B cell (primary cell): ENCODE results near the gene GPC3. TPM values are rescaled to one million over a fixed set of nuclear protein-coding genes. Genes with fewer than 3 reads are reported as not detected.

Source experiments
- ATAC-seq: fragments of 200-7000 bp; cut with Tn5 transposase; one replicate; pipeline ENCODE4 v1.10.0; 2021; ENCODE audit warnings: low read depth, mild to moderate bottlenecking, moderate number of reproducible peaks, moderate library complexity
- CTCF ChIA-PET: fragments of 350-600 bp; sonication (Branson Sonifier 250); formaldehyde crosslinking; loops from one replicate; lab custom pipeline; 2021; ENCODE audit warnings: antibody characterized with exemption, inconsistent platforms; lab: Charles Lee
- POLR2A ChIA-PET: fragments of 350-600 bp; sonication (Branson Sonifier 250); formaldehyde crosslinking; loops from one replicate; lab custom pipeline; 2021; ENCODE audit warnings: antibody characterized with exemption; lab: Charles Lee
- DNase-seq: peaks from one replicate; pipeline ENCODE4 v3.0.0; 2013
- H2AFZ ChIP-seq: 2 replicates; pipeline ENCODE4 v1.6.1; 2012; ENCODE audit warnings: mild to moderate bottlenecking, low read depth, low read length; ENCODE audit not compliant: insufficient read depth, poor library complexity, severe bottlenecking
- H3K27ac ChIP-seq, 2 donors: 1 replicate in 1 of 2; 2 replicates in 1 of 2; pipeline ENCODE4 v1.5.1; 2012 to 2013; ENCODE audit warnings: low read length in 2 of 2, mild to moderate bottlenecking in 2 of 2, moderate library complexity in 1 of 2
- H3K27me3 ChIP-seq, 4 experiments: fragments of 200-600 bp in 1 of 4; sonication (generic) in 1 of 4; replicated peaks in 1 of 4; 1 replicate in 2 of 4; 2 replicates in 2 of 4; pipeline versions ENCODE4 v1.6.1 to v1.7.0; 2013 to 2016; ENCODE audit warnings: low read length in 3 of 4, mild to moderate bottlenecking in 2 of 4, mixed read lengths in 1 of 4, moderate library complexity in 1 of 4; ENCODE audit not compliant: insufficient read depth in 4 of 4, control insufficient read depth in 3 of 4; ENCODE audit errors: control extremely low read depth in 1 of 4
- H3K36me3 ChIP-seq, 2 experiments: replicated peaks in 1 of 2; 1 replicate in 1 of 2; 2 replicates in 1 of 2; pipeline versions ENCODE4 v1.6.1 to v1.7.1; 2013; ENCODE audit warnings: low read length in 1 of 2; ENCODE audit not compliant: insufficient read depth in 2 of 2, control insufficient read depth in 1 of 2; ENCODE audit errors: control extremely low read depth in 1 of 2, extremely low read depth in 1 of 2
- H3K4me1 ChIP-seq, 2 donors: fragments of 200-600 bp in 1 of 2; sonication (generic) in 1 of 2; 1 replicate in 1 of 2; 2 replicates in 1 of 2; pipeline versions ENCODE4 v1.5.1 to v1.6.1; 2013 to 2017; ENCODE audit warnings: low read length in 2 of 2; ENCODE audit not compliant: control insufficient read depth in 2 of 2, insufficient read depth in 2 of 2
- H3K4me2 ChIP-seq: replicated peaks from 2 replicates; pipeline ENCODE3; 2012; ENCODE audit warnings: mild to moderate bottlenecking, low read depth, low read length; ENCODE audit not compliant: poor library complexity, severe bottlenecking
- H3K4me3 ChIP-seq, 5 experiments: fragments of 200-600 bp in 1 of 5; sonication (generic) in 1 of 5; 1 replicate in 3 of 5; 2 replicates in 2 of 5; pipeline versions ENCODE4 v1.5.1 to v1.7.0; 2011 to 2016; ENCODE audit warnings: low read length in 4 of 5, mild to moderate bottlenecking in 4 of 5, low read depth in 2 of 5, control low read depth in 1 of 5, moderate library complexity in 1 of 5; ENCODE audit not compliant: insufficient read depth in 1 of 5; ENCODE audit errors: control extremely low read depth in 1 of 5, extremely low read depth in 1 of 5
- H3K79me2 ChIP-seq: fragments of 200-600 bp; sonication (generic); one replicate; pipeline ENCODE4 v1.6.0; 2016; ENCODE audit warnings: low read length; ENCODE audit not compliant: control insufficient read depth, insufficient read depth
- H3K9ac ChIP-seq: fragments of 200-600 bp; sonication (generic); 2 replicates; pipeline ENCODE4 v1.6.1; 2017; ENCODE audit warnings: mild to moderate bottlenecking, low read length, moderate library complexity
- H3K9me3 ChIP-seq, 3 donors: one replicate each; pipeline versions ENCODE4 v1.6.1 to v1.7.1; 2013; ENCODE audit warnings: low read length in 2 of 3; ENCODE audit not compliant: control insufficient read depth in 2 of 3, insufficient read depth in 1 of 3; ENCODE audit errors: control extremely low read depth in 1 of 3
- H4K20me1 ChIP-seq: 2 replicates; pipeline ENCODE4 v1.6.0; 2012; ENCODE audit warnings: mild to moderate bottlenecking, low read length; ENCODE audit not compliant: insufficient read depth, control insufficient read depth, poor library complexity, severe bottlenecking
- H3K27ac Mint-ChIP-seq: one replicate; pipeline ENCODE4 v1.8.0; 2021; ENCODE audit warnings: mixed read lengths
- H3K27me3 Mint-ChIP-seq: one replicate; pipeline ENCODE4 v1.8.0; 2021; ENCODE audit warnings: mixed read lengths
- H3K4me1 Mint-ChIP-seq: one replicate; pipeline ENCODE4 v1.8.0; 2021; ENCODE audit warnings: mixed read lengths
- H3K4me3 Mint-ChIP-seq: one replicate; pipeline ENCODE4 v1.8.0; 2021; ENCODE audit warnings: mixed read lengths
- H3K9me3 Mint-ChIP-seq: one replicate; pipeline ENCODE4 v1.8.0; 2022; ENCODE audit warnings: mixed read lengths; ENCODE audit not compliant: insufficient read depth
- EZH2 ChIP-seq: IDR thresholded peaks from 2 replicates; pipeline ENCODE4 v1.6.1; 2012; ENCODE audit warnings: borderline replicate concordance, low read depth, mild to moderate bottlenecking, moderate library complexity, low read length; ENCODE audit not compliant: insufficient read depth, poor library complexity, severe bottlenecking
- WGBS: methylation state at CpG from one replicate; pipeline ENCODE4 v1.1.5; 2013; ENCODE audit warnings: missing lambda C conversion rate; ENCODE audit not compliant: insufficient coverage; 5-methylcytosine and 5-hydroxymethylcytosine counted together
- intact Hi-C: fragments of 100-400 bp; cut with micrococcal nuclease; formaldehyde crosslinking; loops from one replicate; pipeline ENCODE4 v1.10.0; 2022
- polyA plus RNA-seq: library from polyadenylated mRNA; depleted of rRNA; stranded (reverse); fragments of >200 nt; gene quantifications from 2 replicates; pipeline ENCODE4 v1.2.3, GENCODE V29; 2012
- total RNA-seq, 2 donors: library from RNA; stranded (reverse); fragments of 120-200 nt in 1 of 2; gene quantifications; 1 replicate in 1 of 2; 2 replicates in 1 of 2; pipeline versions ENCODE4 v1.2.3 to v1.2.4, GENCODE V29; 2013 to 2022
- TF ChIP-seq, protein P1 (sequence below): fragments of 200-600 bp; IDR thresholded peaks from one replicate; pipeline ENCODE4 v1.8.0; 2022; ENCODE audit warnings: antibody characterized with exemption, mild to moderate bottlenecking

Gene GPC3
- total and polyA plus RNA-seq, 2 donors (not counting 1 experiment from before 2014, with no cell fraction given), result not detected

DNA sequence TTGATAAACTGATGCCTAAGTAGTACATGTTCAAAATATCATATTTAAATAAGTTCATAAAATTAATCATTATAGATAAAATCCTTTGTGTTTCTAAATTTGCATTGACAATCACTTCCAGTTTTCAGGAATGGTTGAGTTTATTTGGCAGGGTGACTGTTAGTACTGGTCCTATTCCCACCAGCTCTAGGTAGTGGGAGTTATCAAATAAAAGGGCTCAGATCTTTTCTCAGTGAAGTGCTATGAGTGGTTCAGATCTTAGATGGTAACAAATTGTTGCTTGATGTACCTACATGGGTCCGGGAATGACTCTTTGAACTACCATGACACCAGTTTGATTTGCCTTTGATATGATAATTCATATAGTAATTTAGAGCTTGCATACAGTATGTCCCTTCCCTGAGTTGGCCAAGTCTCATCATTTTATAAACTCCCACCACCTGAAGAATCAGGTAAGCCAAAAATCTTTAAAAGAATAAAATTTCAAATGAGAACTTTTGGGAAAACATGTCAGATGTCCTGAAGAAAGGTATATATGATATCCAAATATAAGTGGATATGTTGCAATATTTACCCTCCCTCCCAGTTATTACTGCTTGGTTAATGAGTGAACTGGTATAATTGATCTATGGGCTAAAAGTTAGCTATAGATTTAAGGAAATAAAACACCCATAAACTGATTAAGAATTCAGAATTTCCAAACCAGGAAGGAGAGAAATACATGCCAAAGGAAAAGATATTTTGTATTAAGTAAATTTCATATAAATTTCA, 28.6 kb downstream of the GPC3 start:
- Mint-ChIP-seq H3K27ac (no peak overlapping the region), H3K4me1 (no peaks in the 10 kb centered on the region), H3K9me3 (no peaks in the 10 kb centered on the region), H3K4me3 (no peak overlapping the region), H3K27me3 (peaks cover 6% of the 10 kb centered on the region)
- WGBS, result no CpG with 5 or more reads among the region's 1 CpG
- no peak overlapping the region for H3K27ac ChIP-seq
- no peaks in the 10 kb centered on the region for H4K20me1 ChIP-seq
- H3K79me2 ChIP-seq, result no peaks in the 10 kb centered on the region
- H3K4me1 ChIP-seq, result no peaks in the 10 kb centered on the region
- H3K27me3 ChIP-seq, result no peaks in the 10 kb centered on the region
- ATAC-seq (no peak), DNase-seq (no peak)
- no peaks in the 10 kb centered on the region for H3K36me3 ChIP-seq
- TF ChIP-seq EZH2, result no peak
- TF ChIP-seq, protein P1, sequence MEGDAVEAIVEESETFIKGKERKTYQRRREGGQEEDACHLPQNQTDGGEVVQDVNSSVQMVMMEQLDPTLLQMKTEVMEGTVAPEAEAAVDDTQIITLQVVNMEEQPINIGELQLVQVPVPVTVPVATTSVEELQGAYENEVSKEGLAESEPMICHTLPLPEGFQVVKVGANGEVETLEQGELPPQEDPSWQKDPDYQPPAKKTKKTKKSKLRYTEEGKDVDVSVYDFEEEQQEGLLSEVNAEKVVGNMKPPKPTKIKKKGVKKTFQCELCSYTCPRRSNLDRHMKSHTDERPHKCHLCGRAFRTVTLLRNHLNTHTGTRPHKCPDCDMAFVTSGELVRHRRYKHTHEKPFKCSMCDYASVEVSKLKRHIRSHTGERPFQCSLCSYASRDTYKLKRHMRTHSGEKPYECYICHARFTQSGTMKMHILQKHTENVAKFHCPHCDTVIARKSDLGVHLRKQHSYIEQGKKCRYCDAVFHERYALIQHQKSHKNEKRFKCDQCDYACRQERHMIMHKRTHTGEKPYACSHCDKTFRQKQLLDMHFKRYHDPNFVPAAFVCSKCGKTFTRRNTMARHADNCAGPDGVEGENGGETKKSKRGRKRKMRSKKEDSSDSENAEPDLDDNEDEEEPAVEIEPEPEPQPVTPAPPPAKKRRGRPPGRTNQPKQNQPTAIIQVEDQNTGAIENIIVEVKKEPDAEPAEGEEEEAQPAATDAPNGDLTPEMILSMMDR, result no peak
- intact Hi-C loops, result no loop called here
- no peak overlapping the region for H3K9ac ChIP-seq
- no peaks in the 10 kb centered on the region for H3K9me3 ChIP-seq
- no peak overlapping the region for H2AFZ ChIP-seq
- ChIA-PET CTCF (no interaction called here), POLR2A (no interaction called here)
- H3K4me2 ChIP-seq, result no peak overlapping the region
- H3K4me3 ChIP-seq, result no peak overlapping the region

DNA sequence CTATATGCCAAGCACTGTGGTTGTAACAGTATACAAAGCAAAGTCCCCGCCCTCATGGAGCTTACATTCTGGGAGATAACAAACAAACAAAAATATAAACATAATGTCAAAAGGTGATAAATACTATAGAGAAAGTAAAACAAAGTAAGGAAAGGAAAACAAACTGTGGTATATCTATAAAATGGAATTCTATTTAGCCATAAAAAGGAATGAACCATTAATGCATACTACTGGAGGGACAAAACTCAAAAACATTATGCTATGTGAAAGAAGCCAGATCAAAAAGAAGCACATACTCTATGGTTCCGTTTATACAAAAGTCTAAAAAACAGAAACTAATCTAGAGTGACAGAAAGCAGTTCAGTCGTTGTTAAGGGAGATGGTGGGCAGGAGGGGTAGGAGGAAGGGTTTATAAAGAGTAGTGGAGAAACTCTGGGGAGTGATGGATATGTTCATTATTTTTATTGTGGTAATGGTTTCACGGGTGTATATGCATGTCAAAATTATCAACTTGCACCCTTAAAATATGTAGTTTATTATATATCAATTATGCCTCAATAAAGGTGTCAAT, 31.5 kb downstream of the GPC3 start:
- H4K20me1 ChIP-seq, result no peaks in the 10 kb centered on the region
- ChIA-PET POLR2A (no interaction called here), CTCF (no interaction called here)
- H3K36me3 ChIP-seq, result no peaks in the 10 kb centered on the region
- no peak overlapping the region for H3K9ac ChIP-seq
- ATAC-seq, result no peak
- no peak overlapping the region for H3K4me3 ChIP-seq
- H3K4me2 ChIP-seq, result no peak overlapping the region
- H3K9me3 ChIP-seq, result no peaks in the 10 kb centered on the region
- DNase-seq, result no peak
- TF ChIP-seq, protein P1, result no peak
- no peak for TF ChIP-seq EZH2
- H3K27me3 ChIP-seq, result no peaks in the 10 kb centered on the region
- H3K79me2 ChIP-seq, result no peaks in the 10 kb centered on the region
- Mint-ChIP-seq H3K27me3 (peaks cover 6% of the 10 kb centered on the region), H3K4me3 (no peak overlapping the region), H3K9me3 (no peaks in the 10 kb centered on the region), H3K4me1 (no peaks in the 10 kb centered on the region), H3K27ac (no peak overlapping the region)
- no peak overlapping the region for H2AFZ ChIP-seq
- intact Hi-C loops, result no loop called here
- no peak overlapping the region for H3K27ac ChIP-seq
- WGBS, result no CpG with 5 or more reads among the region's 4 CpGs
- no peaks in the 10 kb centered on the region for H3K4me1 ChIP-seq
